Lower lobe of right lung (tissue), 2 donors: ENCODE data around the gene SCN4B. TPM values are rescaled to one million over a fixed set of nuclear protein-coding genes. Genes with fewer than 3 reads are reported as not detected.

Source experiments
- ATAC-seq, 2 donors: fragments of 200-7000 bp; cut with Tn5 transposase; one replicate each; pipeline ENCODE4 v1.9.1; 2020 to 2022; ENCODE audit warnings: mild to moderate bottlenecking in 2 of 2, moderate library complexity in 2 of 2
- DNase-seq: peaks from one replicate; pipeline ENCODE4 v3.0.0-alpha.2; 2020
- H3K27ac ChIP-seq: fragments of 200-600 bp; one replicate; pipeline ENCODE4 v1.8.0; 2022
- H3K27me3 ChIP-seq: fragments of 200-600 bp; one replicate; pipeline ENCODE4 v1.8.0; 2022; ENCODE audit warnings: low read depth
- H3K36me3 ChIP-seq: fragments of 200-600 bp; one replicate; pipeline ENCODE4 v1.8.0; 2022; ENCODE audit warnings: mild to moderate bottlenecking
- H3K4me1 ChIP-seq: fragments of 200-600 bp; one replicate; pipeline ENCODE4 v1.8.0; 2022
- H3K4me3 ChIP-seq: fragments of 200-600 bp; one replicate; pipeline ENCODE4 v1.8.0; 2022; ENCODE audit warnings: mild to moderate bottlenecking
- H3K9me3 ChIP-seq: fragments of 200-600 bp; one replicate; pipeline ENCODE4 v1.8.0; 2022
- CTCF ChIP-seq: fragments of 200-600 bp; IDR thresholded peaks from one replicate; pipeline ENCODE4 v1.8.0; 2022; ENCODE audit warnings: antibody characterized with exemption, mild to moderate bottlenecking
- intact Hi-C: fragments of 100-400 bp; cut with DNase I; formaldehyde crosslinking; loops from one replicate; pipeline ENCODE4 v1.11.0; 2022
- total RNA-seq: library from RNA; stranded (reverse); fragmentation: NEBNext Ultra II Directional; extraction: Animal tissue kit (Norgen Biotek cat#: 25700); gene quantifications from one replicate; pipeline ENCODE4 v1.2.1, GENCODE V29; 2021
- donor health status: DM: no; HTN: yes; CAD: no; lungs with severe emphysema.

The SCN4B gene
- total RNA-seq, 1 donor from 2014 or later = 6.0 TPM

GRCh38 chr11:118148856-118149255 is 3.8 kb downstream of the SCN4B start:
- intact Hi-C loops = no loop called here
- Histone ChIP-seq H3K4me1 (peaks cover 19% of the 10 kb centered on the region), H3K9me3 (no peaks in the 10 kb centered on the region), H3K27me3 (peaks cover 31% of the 10 kb centered on the region), H3K36me3 (no peaks in the 10 kb centered on the region), H3K27ac (no peak overlapping the region), H3K4me3 (no peak overlapping the region)
- no peak for TF ChIP-seq CTCF
- no peak for ATAC-seq
- DNase-seq = no peak

- no peak for TF ChIP-seq CTCF
- H3K36me3 ChIP-seq = no peaks in the 10 kb centered on the region
- DNase-seq (no peak), ATAC-seq (no peak)
- H3K27me3 ChIP-seq = peaks cover 26% of the 10 kb centered on the region
- H3K4me3 ChIP-seq = no peak overlapping the region
- H3K9me3 ChIP-seq = no peaks in the 10 kb centered on the region
- peaks cover 17% of the 10 kb centered on the region for H3K4me1 ChIP-seq
- intact Hi-C loops = no loop called here
- no peak overlapping the region for H3K27ac ChIP-seq
Measured at GRCh38 chr11:118148240-118148639, 4.4 kb downstream of the SCN4B start.

- H3K9me3 ChIP-seq = no peaks in the 10 kb centered on the region
- no peak overlapping the region for H3K27ac ChIP-seq
- no peak for ATAC-seq
- H3K36me3 ChIP-seq = no peaks in the 10 kb centered on the region
- no peak for DNase-seq
- H3K4me3 ChIP-seq = no peak overlapping the region
- intact Hi-C loops = no loop called here
- H3K27me3 ChIP-seq = peaks cover 28% of the 10 kb centered on the region
- no peak for TF ChIP-seq CTCF
- peaks cover 10% of the 10 kb centered on the region for H3K4me1 ChIP-seq
Measured at GRCh38 chr11:118147502-118147901, 5.1 kb downstream of the SCN4B start.

DNA sequence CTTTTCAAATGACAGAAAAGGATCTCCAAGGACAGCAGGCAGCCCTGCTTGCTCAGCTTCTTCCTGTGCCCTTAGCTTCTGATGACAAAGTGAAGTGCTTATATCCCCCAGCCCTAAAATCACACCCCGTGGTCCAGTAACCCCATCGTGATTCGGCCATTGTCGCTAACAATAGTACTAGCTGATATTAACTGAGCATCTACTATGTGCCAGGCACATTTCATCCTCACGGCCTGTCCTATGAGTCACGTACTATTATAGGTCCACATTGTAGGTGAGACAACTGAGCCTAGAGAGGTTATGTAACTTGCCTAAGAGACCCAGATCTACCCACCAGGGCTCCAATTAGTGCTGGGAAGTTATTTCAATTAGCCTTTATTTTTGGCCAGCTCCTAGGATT is 6.1 kb downstream of the SCN4B start:
- Histone ChIP-seq H3K4me3 (no peak overlapping the region), H3K27ac (no peak overlapping the region), H3K36me3 (no peaks in the 10 kb centered on the region), H3K4me1 (peaks cover under 1% of the 10 kb centered on the region), H3K27me3 (peaks cover 25% of the 10 kb centered on the region), H3K9me3 (no peaks in the 10 kb centered on the region)
- intact Hi-C loops = no loop called here
- DNase-seq (no peak), ATAC-seq (no peak)
- no peak for TF ChIP-seq CTCF

GRCh38 chr11:118145285-118146227 is 7.1 kb downstream of the SCN4B start:
- intact Hi-C loops = no loop called here

More at GRCh38 chr11:118145285-118146227, 7.1 kb downstream of the SCN4B start:
- no peaks in the 10 kb centered on the region for H3K9me3 ChIP-seq
- ATAC-seq (peak; percentile 97 to 98), DNase-seq (peak; percentile 92)
- peak; percentile 91 for TF ChIP-seq CTCF
- H3K27ac ChIP-seq = peak overlapping the region; percentile 56
- H3K36me3 ChIP-seq = no peaks in the 10 kb centered on the region
- H3K27me3 ChIP-seq = peaks cover 30% of the 10 kb centered on the region
- H3K4me3 ChIP-seq = peak overlapping the region; percentile 72
- no peaks in the 10 kb centered on the region for H3K4me1 ChIP-seq
